ENCODE results near the gene ADD2.

Gene ADD2

DNA sequence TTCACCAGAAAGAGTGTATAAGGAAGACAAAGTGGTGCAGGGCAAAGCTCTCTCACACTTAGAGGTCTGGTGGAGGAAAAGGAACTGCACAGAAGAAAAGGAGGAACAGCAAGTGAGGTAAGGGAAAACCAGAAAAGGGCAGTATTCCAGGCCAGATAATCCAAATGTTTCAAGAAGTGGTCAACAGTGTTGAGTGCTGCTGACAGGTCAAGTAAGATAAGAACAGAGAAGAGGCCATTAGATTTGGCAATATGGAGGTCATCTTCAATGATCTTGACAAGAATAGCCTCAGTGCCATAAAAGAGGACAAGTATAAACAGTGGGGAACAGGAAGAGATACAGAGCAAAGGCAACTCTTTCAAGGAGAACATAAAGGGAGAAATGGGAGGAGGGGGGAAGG lies 15.0 kb downstream of the ADD2 start:
- no peak overlapping the region for H3K56ac ChIP-seq (ENCODE audit: low read length)
- no peak overlapping the region for H3K4ac ChIP-seq (ENCODE audit: low read depth, low read length)
- H3K27me3 ChIP-seq (ENCODE audit: insufficient read depth, low read length, poor library complexity), result no peaks in the 10 kb centered on the region
- H2AK5ac ChIP-seq (ENCODE audit: low read length), result no peak overlapping the region
- no peak for DNase-seq
- H3K27ac ChIP-seq (ENCODE audit: low read depth, low read length), result no peak overlapping the region
- no peak overlapping the region for H3K4me2 ChIP-seq (ENCODE audit: low read length)
- no peak overlapping the region for H3K23ac ChIP-seq (ENCODE audit: low read length)
- no peak overlapping the region for H2BK120ac ChIP-seq (ENCODE audit: low read depth, low read length)
- peaks cover 78% of the 10 kb centered on the region for H3K79me2 ChIP-seq (ENCODE audit: control insufficient read depth, insufficient read depth, low read length)
- H3K18ac ChIP-seq (ENCODE audit: low read length), result no peak overlapping the region
- H4K5ac ChIP-seq (ENCODE audit: low read length), result no peak overlapping the region
- peaks cover 4% of the 10 kb centered on the region for H3K4me1 ChIP-seq (ENCODE audit: control insufficient read depth, low read depth, low read length)
- no peaks in the 10 kb centered on the region for H3K36me3 ChIP-seq (ENCODE audit: control insufficient read depth, insufficient read depth, low read length)
- peaks cover 22% of the 10 kb centered on the region for H3K79me1 ChIP-seq (ENCODE audit: low read length)
- H3K9ac ChIP-seq (ENCODE audit: low read length), result no peak overlapping the region
- no peak overlapping the region for H2BK5ac ChIP-seq (ENCODE audit: low read length)
- H4K8ac ChIP-seq (ENCODE audit: low read depth, low read length), result no peak overlapping the region
- no peak overlapping the region for H2BK15ac ChIP-seq (replicated peaks; ENCODE audit: low read depth)
- H3K4me3 ChIP-seq (ENCODE audit: low read length), result no peak overlapping the region

- Histone ChIP-seq H3K4me2 (ENCODE audit: low read length) (no peak overlapping the region), H2BK120ac (ENCODE audit: low read depth, low read length) (no peak overlapping the region), H2AK5ac (ENCODE audit: low read length) (no peak overlapping the region), H3K79me1 (ENCODE audit: low read length) (peaks cover 23% of the 10 kb centered on the region), H3K4me3 (ENCODE audit: low read length) (no peak overlapping the region), H3K18ac (ENCODE audit: low read length) (no peak overlapping the region), H3K4me1 (ENCODE audit: control insufficient read depth, low read depth, low read length) (peaks cover 4% of the 10 kb centered on the region), H3K27ac (ENCODE audit: low read depth, low read length) (no peak overlapping the region), H3K79me2 (ENCODE audit: control insufficient read depth, insufficient read depth, low read length) (peaks cover 77% of the 10 kb centered on the region), H3K27me3 (ENCODE audit: insufficient read depth, low read length, poor library complexity) (no peaks in the 10 kb centered on the region), H3K56ac (ENCODE audit: low read length) (no peak overlapping the region), H4K8ac (ENCODE audit: low read depth, low read length) (no peak overlapping the region), H3K9ac (ENCODE audit: low read length) (no peak overlapping the region), H3K4ac (ENCODE audit: low read depth, low read length) (no peak overlapping the region), H2BK5ac (ENCODE audit: low read length) (no peak overlapping the region), H4K5ac (ENCODE audit: low read length) (no peak overlapping the region), H3K23ac (ENCODE audit: low read length) (no peak overlapping the region), H2BK15ac (replicated peaks; ENCODE audit: low read depth) (no peak overlapping the region), H3K36me3 (ENCODE audit: control insufficient read depth, insufficient read depth, low read length) (no peaks in the 10 kb centered on the region)
- whole genome bisulfite sequencing (ENCODE audit: extremely low coverage, insufficient coverage, low lambda C conversion rate), result no CpG with 5 or more reads among the region's 1 CpG
- no peak for DNase-seq
Measured at GRCh38 chr2:70752396-70752795, 15.6 kb downstream of the ADD2 start.

GRCh38 chr2:70751881-70752280 lies 16.1 kb downstream of the ADD2 start:
- no peak overlapping the region for H3K4ac ChIP-seq (ENCODE audit: low read depth, low read length)
- H3K4me2 ChIP-seq (ENCODE audit: low read length), result no peak overlapping the region
- no peak overlapping the region for H2AK5ac ChIP-seq (ENCODE audit: low read length)
- WGBS (ENCODE audit: extremely low coverage, insufficient coverage, low lambda C conversion rate), result no CpG with 5 or more reads among the region's 4 CpGs
- peaks cover 75% of the 10 kb centered on the region for H3K79me2 ChIP-seq (ENCODE audit: control insufficient read depth, insufficient read depth, low read length)
- H3K23ac ChIP-seq (ENCODE audit: low read length), result no peak overlapping the region
- no peak overlapping the region for H2BK5ac ChIP-seq (ENCODE audit: low read length)
- no peak overlapping the region for H3K27ac ChIP-seq (ENCODE audit: low read depth, low read length)
- no peaks in the 10 kb centered on the region for H3K36me3 ChIP-seq (ENCODE audit: control insufficient read depth, insufficient read depth, low read length)
- no peak overlapping the region for H3K4me3 ChIP-seq (ENCODE audit: low read length)
- peaks cover 4% of the 10 kb centered on the region for H3K4me1 ChIP-seq (ENCODE audit: control insufficient read depth, low read depth, low read length)
- H4K8ac ChIP-seq (ENCODE audit: low read depth, low read length), result no peak overlapping the region
- no peak overlapping the region for H2BK120ac ChIP-seq (ENCODE audit: low read depth, low read length)
- H3K9ac ChIP-seq (ENCODE audit: low read length), result no peak overlapping the region
- peaks cover 25% of the 10 kb centered on the region for H3K79me1 ChIP-seq (ENCODE audit: low read length)
- no peaks in the 10 kb centered on the region for H3K27me3 ChIP-seq (ENCODE audit: insufficient read depth, low read length, poor library complexity)
- no peak overlapping the region for H3K18ac ChIP-seq (ENCODE audit: low read length)
- no peak overlapping the region for H3K56ac ChIP-seq (ENCODE audit: low read length)
- no peak overlapping the region for H2BK15ac ChIP-seq (replicated peaks; ENCODE audit: low read depth)
- no peak for DNase-seq
- no peak overlapping the region for H4K5ac ChIP-seq (ENCODE audit: low read length)

DNA sequence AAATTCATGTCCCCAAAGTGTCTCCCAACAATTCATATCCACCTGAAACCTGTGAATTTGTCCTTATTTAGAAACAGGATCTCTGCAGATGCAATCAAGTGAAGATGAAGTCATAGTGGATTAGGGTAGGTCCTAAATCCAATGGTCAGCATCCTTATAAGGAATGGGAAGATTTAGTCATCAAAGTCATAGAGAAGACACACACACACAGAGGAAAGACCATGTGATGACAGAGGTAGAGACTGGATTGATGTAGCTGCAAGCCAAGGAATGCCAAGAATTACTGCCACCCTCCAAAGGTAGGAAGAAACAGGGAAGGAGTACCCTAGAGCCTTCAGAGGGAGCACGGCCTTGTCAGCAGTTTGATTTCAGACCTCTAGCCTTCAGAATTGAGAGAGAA lies 17.7 kb downstream of the ADD2 start:
- Histone ChIP-seq H4K5ac (ENCODE audit: low read length) (no peak overlapping the region), H3K27me3 (ENCODE audit: insufficient read depth, low read length, poor library complexity) (no peaks in the 10 kb centered on the region), H3K4ac (ENCODE audit: low read depth, low read length) (no peak overlapping the region), H2BK5ac (ENCODE audit: low read length) (no peak overlapping the region), H3K18ac (ENCODE audit: low read length) (no peak overlapping the region), H2AK5ac (ENCODE audit: low read length) (no peak overlapping the region), H3K79me2 (ENCODE audit: control insufficient read depth, insufficient read depth, low read length) (peaks cover 75% of the 10 kb centered on the region), H3K4me2 (ENCODE audit: low read length) (no peak overlapping the region), H3K4me1 (ENCODE audit: control insufficient read depth, low read depth, low read length) (peaks cover 7% of the 10 kb centered on the region), H4K8ac (ENCODE audit: low read depth, low read length) (no peak overlapping the region), H2BK120ac (ENCODE audit: low read depth, low read length) (no peak overlapping the region), H3K27ac (ENCODE audit: low read depth, low read length) (no peak overlapping the region), H3K56ac (ENCODE audit: low read length) (no peak overlapping the region), H3K9ac (ENCODE audit: low read length) (no peak overlapping the region), H3K79me1 (ENCODE audit: low read length) (peaks cover 23% of the 10 kb centered on the region), H2BK15ac (replicated peaks; ENCODE audit: low read depth) (no peak overlapping the region), H3K23ac (ENCODE audit: low read length) (no peak overlapping the region), H3K36me3 (ENCODE audit: control insufficient read depth, insufficient read depth, low read length) (no peaks in the 10 kb centered on the region), H3K4me3 (ENCODE audit: low read length) (no peak overlapping the region)
- peak; percentile 81 for DNase-seq
- no CpG with 5 or more reads among the region's 1 CpG for WGBS (ENCODE audit: extremely low coverage, insufficient coverage, low lambda C conversion rate)

DNA sequence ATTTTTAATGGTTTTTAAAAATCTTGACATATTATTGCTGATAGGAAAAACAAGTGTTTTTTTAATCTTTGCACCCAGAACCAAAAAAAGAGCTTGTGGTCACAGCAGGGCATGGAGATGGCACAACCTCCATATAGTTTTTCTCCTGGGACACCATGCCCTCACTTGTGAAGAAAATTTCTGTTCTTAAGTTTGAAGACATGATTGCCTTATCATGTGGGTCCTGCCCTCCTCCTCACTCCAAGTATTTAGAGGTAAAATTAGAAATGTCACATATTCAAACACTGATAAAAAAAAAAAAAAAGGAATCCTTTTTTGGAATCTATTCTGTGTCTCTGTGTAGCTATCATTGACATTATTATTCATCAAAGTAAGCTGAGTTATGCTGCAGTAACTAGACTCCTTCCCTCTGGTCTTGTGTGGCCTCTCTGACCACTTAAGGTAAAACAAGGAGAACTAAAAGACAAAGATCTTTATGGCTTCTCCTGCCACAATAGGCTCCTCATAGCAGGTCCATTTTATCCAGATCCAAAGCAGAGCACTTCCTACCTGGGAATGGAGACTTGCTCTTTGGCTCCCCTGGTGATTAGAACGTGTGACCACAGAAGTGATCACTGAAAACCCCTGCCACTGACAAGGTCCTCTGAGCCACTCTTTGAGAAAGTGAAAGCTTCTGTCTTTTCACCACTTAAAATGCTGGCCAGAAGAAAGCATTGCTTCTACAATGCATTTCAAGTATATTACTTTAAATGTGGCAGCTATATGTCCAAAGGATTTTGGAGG lies 19.8 kb downstream of the ADD2 start:
- H3K18ac ChIP-seq (ENCODE audit: low read length), result no peak overlapping the region
- peaks cover 3% of the 10 kb centered on the region for H3K4me1 ChIP-seq (ENCODE audit: control insufficient read depth, low read depth, low read length)
- H3K27ac ChIP-seq (ENCODE audit: low read depth, low read length), result no peak overlapping the region
- H3K79me2 ChIP-seq (ENCODE audit: control insufficient read depth, insufficient read depth, low read length), result peaks cover 68% of the 10 kb centered on the region
- no peak overlapping the region for H2BK5ac ChIP-seq (ENCODE audit: low read length)
- no peak overlapping the region for H3K4me2 ChIP-seq (ENCODE audit: low read length)
- no peak overlapping the region for H3K4me3 ChIP-seq (ENCODE audit: low read length)
- H3K27me3 ChIP-seq (ENCODE audit: insufficient read depth, low read length, poor library complexity), result no peaks in the 10 kb centered on the region
- no peak overlapping the region for H3K4ac ChIP-seq (ENCODE audit: low read depth, low read length)
- peaks cover 13% of the 10 kb centered on the region for H3K79me1 ChIP-seq (ENCODE audit: low read length)
- no peak overlapping the region for H3K9ac ChIP-seq (ENCODE audit: low read length)
- no peak overlapping the region for H4K5ac ChIP-seq (ENCODE audit: low read length)
- no peak overlapping the region for H3K23ac ChIP-seq (ENCODE audit: low read length)
- no peaks in the 10 kb centered on the region for H3K36me3 ChIP-seq (ENCODE audit: control insufficient read depth, insufficient read depth, low read length)
- H4K8ac ChIP-seq (ENCODE audit: low read depth, low read length), result no peak overlapping the region
- H2AK5ac ChIP-seq (ENCODE audit: low read length), result no peak overlapping the region
- peak; percentile 77 for DNase-seq
- no CpG with 5 or more reads among the region's 1 CpG for WGBS (ENCODE audit: extremely low coverage, insufficient coverage, low lambda C conversion rate)
- H2BK15ac ChIP-seq (replicated peaks; ENCODE audit: low read depth), result no peak overlapping the region
- no peak overlapping the region for H2BK120ac ChIP-seq (ENCODE audit: low read depth, low read length)
- H3K56ac ChIP-seq (ENCODE audit: low read length), result no peak overlapping the region

DNA sequence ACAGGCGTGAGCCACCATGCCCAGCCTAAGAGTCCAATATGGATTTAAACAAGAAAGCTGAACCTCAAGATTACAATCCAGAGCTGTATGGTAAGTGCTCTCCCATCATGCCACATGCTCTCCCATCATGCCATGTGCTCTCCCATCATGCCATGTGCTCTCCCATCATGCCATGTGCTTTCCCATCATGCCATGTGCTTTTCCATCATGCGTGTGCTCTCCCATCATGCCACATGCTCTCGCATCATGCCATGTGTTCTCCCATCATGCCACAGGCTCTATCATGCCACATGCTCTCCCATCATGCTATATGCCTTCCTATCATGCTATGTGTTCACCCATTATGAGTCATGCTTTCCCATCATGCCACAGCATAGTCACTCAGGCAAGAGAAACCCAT lies 20.7 kb downstream of the ADD2 start:
- no peak overlapping the region for H2BK120ac ChIP-seq (ENCODE audit: low read depth, low read length)
- H3K23ac ChIP-seq (ENCODE audit: low read length), result no peak overlapping the region
- WGBS (ENCODE audit: extremely low coverage, insufficient coverage, low lambda C conversion rate), result no CpG with 5 or more reads among the region's 3 CpGs

More for the DNA sequence above, 20.7 kb downstream of the ADD2 start:
- Histone ChIP-seq H3K9ac (ENCODE audit: low read length) (no peak overlapping the region), H3K27me3 (ENCODE audit: insufficient read depth, low read length, poor library complexity) (no peaks in the 10 kb centered on the region), H3K27ac (ENCODE audit: low read depth, low read length) (no peak overlapping the region), H3K18ac (ENCODE audit: low read length) (no peak overlapping the region), H2BK5ac (ENCODE audit: low read length) (no peak overlapping the region), H3K4ac (ENCODE audit: low read depth, low read length) (no peak overlapping the region), H3K4me2 (ENCODE audit: low read length) (no peak overlapping the region), H3K79me1 (ENCODE audit: low read length) (peaks cover 8% of the 10 kb centered on the region), H3K56ac (ENCODE audit: low read length) (no peak overlapping the region), H4K5ac (ENCODE audit: low read length) (no peak overlapping the region), H3K4me3 (ENCODE audit: low read length) (no peak overlapping the region), H4K8ac (ENCODE audit: low read depth, low read length) (no peak overlapping the region), H3K79me2 (ENCODE audit: control insufficient read depth, insufficient read depth, low read length) (peaks cover 66% of the 10 kb centered on the region), H3K36me3 (ENCODE audit: control insufficient read depth, insufficient read depth, low read length) (no peaks in the 10 kb centered on the region), H2BK15ac (replicated peaks; ENCODE audit: low read depth) (no peak overlapping the region), H3K4me1 (ENCODE audit: control insufficient read depth, low read depth, low read length) (peaks cover 3% of the 10 kb centered on the region), H2AK5ac (ENCODE audit: low read length) (no peak overlapping the region)
- no peak for DNase-seq

All from mesendoderm (in vitro differentiated cells).